ENCODE results near the gene MTG2.

DNA sequence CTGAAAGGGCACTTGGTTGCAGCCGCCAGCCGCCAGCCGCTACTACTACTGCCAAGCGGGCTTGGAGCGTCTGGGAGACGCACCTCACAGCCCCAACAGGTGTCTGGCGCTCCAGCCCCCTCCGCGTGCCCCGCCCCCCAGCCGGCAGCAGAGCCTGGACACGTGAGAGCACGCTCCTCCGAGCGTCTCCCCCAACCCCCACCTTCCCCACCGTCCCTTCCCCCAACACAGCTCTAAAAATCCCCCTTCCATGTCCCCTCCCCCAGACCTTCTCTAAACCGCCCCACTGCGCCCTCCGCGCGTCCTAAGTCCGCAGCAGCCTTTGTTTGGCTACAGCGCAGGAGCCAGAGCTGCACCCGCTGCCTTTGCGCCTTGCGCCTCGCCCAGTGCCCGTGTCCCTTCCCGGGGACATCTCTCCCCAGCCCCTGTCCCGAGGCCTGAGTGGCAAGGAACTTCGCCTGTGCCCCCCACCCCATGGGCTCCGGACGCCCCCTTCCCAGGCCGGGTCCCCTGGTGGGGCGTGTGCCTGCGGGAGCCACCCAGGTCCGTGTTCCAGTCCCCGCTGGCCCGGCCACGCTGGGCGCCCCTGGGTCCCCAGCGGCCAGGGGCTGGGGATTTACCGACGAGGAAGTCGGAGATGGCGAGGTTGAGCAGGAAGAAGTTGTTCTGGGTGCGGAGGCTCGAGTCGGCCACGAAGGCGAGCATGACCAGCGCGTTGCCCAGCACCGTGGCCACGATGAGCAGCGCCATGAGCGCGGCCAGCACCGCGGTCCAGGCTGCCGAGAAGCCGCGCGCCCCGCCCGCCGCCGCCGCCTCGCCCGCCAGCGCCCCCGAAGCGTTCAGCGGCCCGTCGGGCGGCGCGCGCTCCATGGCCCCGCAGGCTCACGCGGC is 36.5 kb downstream of the MTG2 start:
- no peak for TF ChIP-seq CTCF (conservative IDR thresholded peaks at IDR 0.05; ENCODE audit: low read depth in 2 of 2)
- no peak for TF ChIP-seq JUNB (IDR thresholded peaks at IDR 0.05; ENCODE audit: unreplicated experiment)

Measured in GM23338 (cell line).